ENCODE measurements around the gene UBE2R2. TPM values are rescaled to one million over a fixed set of nuclear protein-coding genes. Genes with fewer than 3 reads are reported as not detected.
"Not testable (repeated sequence)": the region's sequence is repeated elsewhere in the genome, so short reads cannot be mapped to it uniquely, and the experiment has no call there.

The UBE2R2 gene
- polyA plus RNA-seq, 1 donor = 48.9 TPM

DNA sequence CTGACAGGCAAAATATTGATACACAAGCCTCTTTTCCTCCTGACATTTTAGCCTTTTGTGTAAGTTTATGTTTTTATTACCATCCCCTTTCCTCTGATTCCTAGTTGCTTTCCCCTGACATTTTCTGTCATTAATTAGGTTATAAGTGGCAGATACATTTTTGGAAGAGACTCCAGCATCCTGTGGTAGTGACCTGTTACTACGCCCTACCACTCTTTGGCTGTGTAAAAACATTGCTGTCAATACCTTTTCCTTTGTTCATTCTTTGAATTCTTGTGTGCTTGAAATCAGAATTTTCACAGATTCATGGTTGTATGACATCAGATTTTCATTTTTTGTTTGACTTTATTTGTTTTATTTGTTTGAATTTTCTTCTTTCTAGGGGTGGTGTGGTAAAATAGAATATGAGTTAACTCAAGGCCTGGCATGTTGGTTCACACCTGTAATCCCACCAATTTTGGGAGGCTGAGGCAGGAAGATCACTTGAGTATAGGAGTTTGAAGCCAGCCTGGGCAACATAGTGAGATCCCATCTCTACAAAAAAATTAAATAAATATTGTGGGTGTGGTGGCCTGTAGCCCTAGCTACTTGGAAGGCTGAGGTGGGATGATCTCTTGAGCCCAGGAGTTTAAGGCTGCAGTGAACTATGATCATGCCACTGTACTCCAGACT, 43.4 kb downstream of the UBE2R2 start:
- H3K27me3 ChIP-seq (ENCODE audit: control insufficient read depth, insufficient read depth, low read length) = no peaks in the 10 kb centered on the region
- no peaks in the 10 kb centered on the region for H3K9me3 ChIP-seq (ENCODE audit: control insufficient read depth, low read depth, low read length)
- no peak overlapping the region for H3K4me3 ChIP-seq (ENCODE audit: low read length)
- peaks cover 2% of the 10 kb centered on the region for H3K36me3 ChIP-seq (ENCODE audit: control insufficient read depth, insufficient read depth, low read length)
- H3K27ac ChIP-seq (ENCODE audit: low read length) = no peak overlapping the region
- DNase-seq = no peak
- WGBS (ENCODE audit: insufficient coverage, low lambda C conversion rate) = 100% methylated on average over 1 of the region's 1 CpG
- H3K4me1 ChIP-seq (ENCODE audit: control insufficient read depth, insufficient read depth, low read length) = no peaks in the 10 kb centered on the region

- no peak for DNase-seq
- 26% methylated on average over 4 of the region's 10 CpGs for WGBS (ENCODE audit: insufficient coverage, low lambda C conversion rate)
- Histone ChIP-seq H3K9me3 (ENCODE audit: control insufficient read depth, low read depth, low read length) (no peaks in the 10 kb centered on the region), H3K4me1 (ENCODE audit: control insufficient read depth, insufficient read depth, low read length) (no peaks in the 10 kb centered on the region), H3K27me3 (ENCODE audit: control insufficient read depth, insufficient read depth, low read length) (no peaks in the 10 kb centered on the region), H3K36me3 (ENCODE audit: control insufficient read depth, insufficient read depth, low read length) (peaks cover 2% of the 10 kb centered on the region), H3K4me3 (ENCODE audit: low read length) (no peak overlapping the region), H3K27ac (ENCODE audit: low read length) (no peak overlapping the region)
Measured at GRCh38 chr9:33861917-33862453, 45.0 kb downstream of the UBE2R2 start.

- H3K27me3 ChIP-seq (ENCODE audit: control insufficient read depth, insufficient read depth, low read length); H3K27ac ChIP-seq (ENCODE audit: low read length); DNase-seq; H3K4me3 ChIP-seq (ENCODE audit: low read length); H3K36me3 ChIP-seq (ENCODE audit: control insufficient read depth, insufficient read depth, low read length); H3K4me1 ChIP-seq (ENCODE audit: control insufficient read depth, insufficient read depth, low read length); H3K9me3 ChIP-seq (ENCODE audit: control insufficient read depth, low read depth, low read length): not testable (repeated sequence)
- no CpG with 5 or more reads among the region's 8 CpGs for WGBS (ENCODE audit: insufficient coverage, low lambda C conversion rate)
Measured at GRCh38 chr9:33863027-33863426, 46.1 kb downstream of the UBE2R2 start.

- no CpG with 5 or more reads among the region's 11 CpGs for WGBS (ENCODE audit: insufficient coverage, low lambda C conversion rate)
- H3K36me3 ChIP-seq (ENCODE audit: control insufficient read depth, insufficient read depth, low read length) = peaks cover 2% of the 10 kb centered on the region
- no peaks in the 10 kb centered on the region for H3K9me3 ChIP-seq (ENCODE audit: control insufficient read depth, low read depth, low read length)
- DNase-seq = no peak
- H3K27ac ChIP-seq (ENCODE audit: low read length) = no peak overlapping the region
- H3K4me3 ChIP-seq (ENCODE audit: low read length) = no peak overlapping the region
- H3K27me3 ChIP-seq (ENCODE audit: control insufficient read depth, insufficient read depth, low read length) = no peaks in the 10 kb centered on the region
- H3K4me1 ChIP-seq (ENCODE audit: control insufficient read depth, insufficient read depth, low read length) = no peaks in the 10 kb centered on the region
Measured at GRCh38 chr9:33867747-33868439, 50.9 kb downstream of the UBE2R2 start.

DNA sequence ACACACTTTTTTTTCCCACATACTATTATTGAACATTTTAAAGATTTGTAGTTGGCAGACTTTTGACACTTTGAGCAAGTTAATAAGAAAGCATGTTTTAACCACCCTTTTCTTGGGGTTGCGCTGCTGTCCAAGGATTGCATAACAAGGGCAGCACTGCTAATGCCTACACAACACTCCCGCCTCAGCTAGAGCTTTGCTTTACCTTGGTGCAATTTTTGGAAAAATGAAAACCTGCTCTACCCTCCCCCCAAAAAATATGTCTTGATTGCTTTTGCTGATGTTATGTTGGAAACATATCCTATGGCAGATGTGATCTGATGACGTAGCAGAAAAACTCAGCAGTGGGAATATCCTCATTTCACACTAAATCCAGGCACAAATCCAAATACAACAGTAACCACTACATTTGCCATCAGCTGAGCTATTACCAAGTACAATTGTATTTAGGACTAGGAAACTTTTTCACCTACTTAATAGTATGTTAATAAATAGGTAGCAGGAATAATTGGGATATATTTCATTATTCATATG, 51.5 kb downstream of the UBE2R2 start:
- Histone ChIP-seq H3K27ac (ENCODE audit: low read length) (no peak overlapping the region), H3K27me3 (ENCODE audit: control insufficient read depth, insufficient read depth, low read length) (no peaks in the 10 kb centered on the region), H3K4me3 (ENCODE audit: low read length) (no peak overlapping the region), H3K4me1 (ENCODE audit: control insufficient read depth, insufficient read depth, low read length) (no peaks in the 10 kb centered on the region), H3K36me3 (ENCODE audit: control insufficient read depth, insufficient read depth, low read length) (peaks cover 2% of the 10 kb centered on the region), H3K9me3 (ENCODE audit: control insufficient read depth, low read depth, low read length) (no peaks in the 10 kb centered on the region)
- DNase-seq = no peak
- no CpG with 5 or more reads among the region's 3 CpGs for WGBS (ENCODE audit: insufficient coverage, low lambda C conversion rate)

- H3K27ac ChIP-seq (ENCODE audit: low read length); H3K4me1 ChIP-seq (ENCODE audit: control insufficient read depth, insufficient read depth, low read length); H3K27me3 ChIP-seq (ENCODE audit: control insufficient read depth, insufficient read depth, low read length); H3K4me3 ChIP-seq (ENCODE audit: low read length); H3K9me3 ChIP-seq (ENCODE audit: control insufficient read depth, low read depth, low read length); DNase-seq; H3K36me3 ChIP-seq (ENCODE audit: control insufficient read depth, insufficient read depth, low read length): not testable (repeated sequence)
- WGBS (ENCODE audit: insufficient coverage, low lambda C conversion rate) = no CpG with 5 or more reads among the region's 4 CpGs
Measured at GRCh38 chr9:33869243-33869642, 52.3 kb downstream of the UBE2R2 start.

DNA sequence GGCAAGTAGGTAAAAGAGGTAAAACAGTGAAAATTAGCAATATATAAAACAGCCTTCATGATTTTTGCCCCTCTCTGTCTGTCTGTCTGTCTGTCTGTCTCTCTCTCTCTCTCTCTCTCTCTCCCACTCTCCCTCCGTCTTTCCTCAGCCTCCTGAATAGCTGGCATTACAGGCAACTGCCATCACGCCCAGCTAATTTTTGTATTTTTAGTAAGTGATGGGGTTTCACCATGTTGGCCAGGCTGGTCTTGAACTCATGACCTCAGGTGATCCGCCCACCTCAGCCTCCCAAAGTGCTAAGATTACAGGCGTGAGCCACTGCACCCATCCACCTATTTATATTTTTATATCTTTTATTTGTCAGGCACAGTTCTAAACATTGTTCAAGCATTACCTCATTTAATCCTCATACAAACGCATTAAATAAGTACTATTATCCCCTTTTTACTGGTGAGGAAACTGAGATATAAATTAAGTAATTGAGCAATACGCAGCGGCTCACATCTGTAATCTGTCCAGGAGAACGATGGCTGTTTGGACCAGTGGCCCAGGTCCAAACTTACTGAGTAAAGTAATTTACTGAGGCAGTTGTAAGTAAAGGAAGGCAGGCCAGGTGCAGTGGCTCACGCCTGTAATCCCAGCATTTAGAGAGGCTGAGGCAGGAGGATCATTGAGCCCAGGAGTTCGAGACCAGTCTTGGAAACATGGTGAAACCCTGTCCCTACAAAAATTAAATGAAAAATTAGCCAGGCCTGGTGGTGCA, 60.9 kb downstream of the UBE2R2 start:
- WGBS (ENCODE audit: insufficient coverage, low lambda C conversion rate) = 60% methylated on average over 1 of the region's 10 CpGs
- Histone ChIP-seq H3K9me3 (ENCODE audit: control insufficient read depth, low read depth, low read length) (no peaks in the 10 kb centered on the region), H3K27ac (ENCODE audit: low read length) (no peak overlapping the region), H3K27me3 (ENCODE audit: control insufficient read depth, insufficient read depth, low read length) (no peaks in the 10 kb centered on the region), H3K36me3 (ENCODE audit: control insufficient read depth, insufficient read depth, low read length) (no peaks in the 10 kb centered on the region), H3K4me1 (ENCODE audit: control insufficient read depth, insufficient read depth, low read length) (no peaks in the 10 kb centered on the region), H3K4me3 (ENCODE audit: low read length) (no peak overlapping the region)
- no peak for DNase-seq

- Histone ChIP-seq H3K4me3 (ENCODE audit: low read length) (no peak overlapping the region), H3K27ac (ENCODE audit: low read length) (no peak overlapping the region), H3K27me3 (ENCODE audit: control insufficient read depth, insufficient read depth, low read length) (no peaks in the 10 kb centered on the region), H3K9me3 (ENCODE audit: control insufficient read depth, low read depth, low read length) (no peaks in the 10 kb centered on the region), H3K4me1 (ENCODE audit: control insufficient read depth, insufficient read depth, low read length) (no peaks in the 10 kb centered on the region), H3K36me3 (ENCODE audit: control insufficient read depth, insufficient read depth, low read length) (no peaks in the 10 kb centered on the region)
- DNase-seq = no peak
- no CpG with 5 or more reads among the region's 7 CpGs for WGBS (ENCODE audit: insufficient coverage, low lambda C conversion rate)
Measured at GRCh38 chr9:33878691-33879366, 61.9 kb downstream of the UBE2R2 start.

- Histone ChIP-seq H3K27ac (ENCODE audit: low read length) (no peak overlapping the region), H3K4me1 (ENCODE audit: control insufficient read depth, insufficient read depth, low read length) (no peaks in the 10 kb centered on the region), H3K36me3 (ENCODE audit: control insufficient read depth, insufficient read depth, low read length) (no peaks in the 10 kb centered on the region), H3K27me3 (ENCODE audit: control insufficient read depth, insufficient read depth, low read length) (no peaks in the 10 kb centered on the region), H3K9me3 (ENCODE audit: control insufficient read depth, low read depth, low read length) (no peaks in the 10 kb centered on the region), H3K4me3 (ENCODE audit: low read length) (no peak overlapping the region)
- WGBS (ENCODE audit: insufficient coverage, low lambda C conversion rate) = 100% methylated on average over 2 of the region's 8 CpGs
- DNase-seq = no peak
Measured at GRCh38 chr9:33880211-33881089, 63.5 kb downstream of the UBE2R2 start.

Measured in large intestine (tissue), 3 donors.